HepG2 (cell line): ENCODE data around the gene IGF2. TPM values are rescaled to one million over a fixed set of nuclear protein-coding genes. Genes with fewer than 3 reads are reported as not detected.

Experiments
- ARNT ChIP-seq: fragments of 450-650 bp; IDR thresholded peaks from 2 replicates; pipeline ENCODE4 v1.6.1; 2017
- CCDC6 ChIP-seq: sonication (generic); formaldehyde crosslinking; IDR thresholded peaks from 2 replicates; pipeline ENCODE4 v1.8.1; 2022; ENCODE audit warnings: mild to moderate bottlenecking, missing genetic modification reagents, moderate library complexity
- FIP1L1 ChIP-seq: fragments of 200-400 bp; formaldehyde crosslinking; IDR thresholded peaks from 2 replicates; pipeline ENCODE4 v1.6.1; 2018; ENCODE audit warnings: low read depth, mild to moderate bottlenecking, low read length, moderate library complexity, borderline replicate concordance; ENCODE audit not compliant: insufficient read depth
- FOXC1 ChIP-seq: sonication (generic); formaldehyde crosslinking; IDR thresholded peaks from 2 replicates; pipeline ENCODE4 v1.8.0; 2022; ENCODE audit warnings: mild to moderate bottlenecking, missing genetic modification reagents, borderline replicate concordance
- HNRNPL ChIP-seq: fragments of 200-400 bp; formaldehyde crosslinking; IDR thresholded peaks from 2 replicates; pipeline ENCODE4 v1.6.1; 2017; ENCODE audit warnings: mild to moderate bottlenecking, low read depth, low read length
- PAF1 ChIP-seq: IDR thresholded peaks from 2 replicates; pipeline ENCODE4 v1.6.1; 2016; ENCODE audit warnings: missing genetic modification reagents, missing compliant biosample characterization
- POLR2G ChIP-seq: fragments of 200-400 bp; formaldehyde crosslinking; IDR thresholded peaks from 2 replicates; pipeline ENCODE4 v1.6.1; 2018; ENCODE audit warnings: mild to moderate bottlenecking, low read depth, low read length, moderate library complexity
- RBM22 ChIP-seq: fragments of 200-400 bp; formaldehyde crosslinking; optimal IDR thresholded peaks from 2 replicates; pipeline ENCODE3; 2017; ENCODE audit warnings: mild to moderate bottlenecking, low read length, moderate library complexity
- RCOR2 ChIP-seq: IDR thresholded peaks from 2 replicates; pipeline ENCODE4 v1.6.1; 2016; ENCODE audit warnings: missing biosample characterization, missing genetic modification reagents
- SP5 ChIP-seq: IDR thresholded peaks from 2 replicates; pipeline ENCODE4 v1.6.1; 2016; ENCODE audit warnings: low read depth, borderline replicate concordance
- STAG1 ChIP-seq: sonication (generic); formaldehyde crosslinking; IDR thresholded peaks from 2 replicates; pipeline ENCODE4 v1.4.0; 2020; ENCODE audit warnings: missing genetic modification reagents
- YY1 ChIP-seq: IDR thresholded peaks from 2 replicates; pipeline ENCODE4 v1.6.1; 2011; ENCODE audit warnings: low read length, low read depth, moderate library complexity, mild to moderate bottlenecking; ENCODE audit not compliant: insufficient read depth, insufficient replicate concordance
- ZMYM4 ChIP-seq: sonication (generic); formaldehyde crosslinking; IDR thresholded peaks from 2 replicates; pipeline ENCODE4 v1.8.1; 2023; ENCODE audit warnings: mild to moderate bottlenecking, missing genetic modification reagents
- ZNF234 ChIP-seq: sonication (generic); formaldehyde crosslinking; conservative IDR thresholded peaks from 2 replicates; pipeline ENCODE4 v1.5.1; 2020; ENCODE audit warnings: mild to moderate bottlenecking, missing genetic modification reagents
- ZNF337 ChIP-seq: sonication (generic); formaldehyde crosslinking; IDR thresholded peaks from 2 replicates; pipeline ENCODE4 v1.5.1; 2020; ENCODE audit warnings: missing genetic modification reagents, low read depth, mild to moderate bottlenecking, borderline replicate concordance
- ZNF605 ChIP-seq: sonication (generic); formaldehyde crosslinking; IDR thresholded peaks from 2 replicates; pipeline ENCODE4 v1.8.0; 2022; ENCODE audit warnings: mild to moderate bottlenecking, missing genetic modification reagents
- ZNF607 ChIP-seq: sonication (generic); formaldehyde crosslinking; IDR thresholded peaks from 2 replicates; pipeline ENCODE4 v1.5.1; 2020; ENCODE audit warnings: missing genetic modification reagents, mild to moderate bottlenecking, borderline replicate concordance
- ZNF713 ChIP-seq: sonication (generic); formaldehyde crosslinking; IDR thresholded peaks from 2 replicates; pipeline ENCODE4 v1.4.0; 2020; ENCODE audit warnings: mild to moderate bottlenecking, missing genetic modification reagents
- ZNF747 ChIP-seq: sonication (generic); formaldehyde crosslinking; IDR thresholded peaks from 2 replicates; pipeline ENCODE4 v1.8.1; 2023; ENCODE audit warnings: missing genetic modification reagents, mild to moderate bottlenecking, borderline replicate concordance
- ZNF788 ChIP-seq: sonication (generic); formaldehyde crosslinking; IDR thresholded peaks from 2 replicates; pipeline ENCODE4 v1.5.0; 2020; ENCODE audit warnings: mild to moderate bottlenecking, missing genetic modification reagents, borderline replicate concordance
- polyA plus RNA-seq, 8 experiments: library from polyadenylated mRNA; depleted of rRNA in 3 of 8; stranded (reverse) in 7 of 8; unstranded in 1 of 8; fragments of >200 nt; fragmentation: Illumina TruSeq in 4 of 8; extraction: Trizol in 4 of 8; gene quantifications; 2 replicates each; pipeline versions ENCODE4 v1.2.1 to v1.2.3, GENCODE V29; 2011 to 2016; ENCODE audit warnings: low read depth in 4 of 8, missing spikeins in 1 of 8, mixed read lengths in 1 of 8; ENCODE audit not compliant: insufficient read depth in 1 of 8
- total RNA-seq, 5 experiments: library from RNA; depleted of rRNA; stranded (reverse); fragments of >200 nt; fragmentation: Illumina TruSeq; extraction: Trizol; gene quantifications; 2 replicates each; pipeline ENCODE4 v1.2.3, GENCODE V29; 2016; ENCODE audit warnings: low read depth in 1 of 5
- TF ChIP-seq, protein P1 (sequence below): sonication (generic); formaldehyde crosslinking; IDR thresholded peaks from 2 replicates; pipeline ENCODE4 v1.5.1; 2020; ENCODE audit warnings: mild to moderate bottlenecking, missing genetic modification reagents
- TF ChIP-seq, protein P2 (sequence below): IDR thresholded peaks from 2 replicates; pipeline ENCODE4 v1.6.1; 2016; ENCODE audit warnings: missing compliant biosample characterization, missing genetic modification reagents, borderline replicate concordance
- TF ChIP-seq, protein P3 (sequence below): sonication (generic); formaldehyde crosslinking; IDR thresholded peaks from 2 replicates; pipeline ENCODE4 v1.4.0; 2020; ENCODE audit warnings: missing genetic modification reagents
- TF ChIP-seq, protein P4 (sequence below): sonication (generic); formaldehyde crosslinking; IDR thresholded peaks from 2 replicates; pipeline ENCODE4 v1.8.1; 2023; ENCODE audit warnings: mild to moderate bottlenecking, missing genetic modification reagents, borderline replicate concordance

Gene IGF2
- total and polyA plus RNA-seq, 2 of the 13 experiments (the other 11 are each of a cell fraction or from before 2014, with no cell fraction given) = 79.1 to 254 TPM

DNA sequence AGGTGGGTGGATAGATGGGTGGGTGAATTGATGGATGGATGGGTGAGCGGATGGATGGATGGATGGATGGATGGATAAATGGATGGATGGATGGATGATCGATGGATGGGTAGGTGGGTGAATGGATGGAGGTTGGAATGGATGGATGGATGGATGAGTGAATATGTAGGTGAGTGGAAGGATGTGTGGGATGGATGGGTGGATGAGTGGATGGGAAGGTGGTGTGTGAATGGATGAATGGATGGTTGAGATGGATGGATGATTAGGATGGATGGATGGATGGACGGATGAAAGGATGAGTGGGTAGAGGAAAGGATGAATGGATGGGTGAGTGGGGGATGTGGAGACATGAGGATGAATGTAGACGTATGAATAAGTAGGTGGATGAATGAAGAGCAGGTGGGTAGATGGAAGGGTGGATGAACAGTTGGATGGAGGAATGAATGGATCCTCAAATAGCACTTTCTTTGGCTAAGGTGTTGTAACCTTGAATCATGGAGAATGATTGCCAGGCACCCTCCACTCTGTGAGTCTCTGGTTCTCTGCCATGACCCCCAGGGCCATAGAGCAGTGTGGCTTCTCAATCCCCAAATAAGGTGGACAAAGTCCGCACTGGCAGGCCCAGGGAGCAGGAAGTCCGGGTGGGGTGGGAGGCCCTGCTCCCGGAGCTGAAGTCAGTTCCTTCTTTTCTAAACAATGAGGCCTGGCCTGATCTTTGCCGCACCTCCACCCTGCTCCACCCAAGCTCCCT, 36.9 kb downstream of the IGF2 start (continued):
- TF ChIP-seq FOXC1 (peak; percentile 6; the same call in 1 of the 2 replicates), ZMYM4 (CRISPR knock-in tag) (peak; percentile 37), CCDC6 (no peak), RBM22 (no peak), RCOR2 (0 out of 2 replicates have a peak, but pooled peaks have one; percentile 38), ZNF713 (CRISPR knock-in tag) (no peak), ZNF747 (CRISPR knock-in tag) (no peak), PAF1 (CRISPR knock-in tag) (no peak), ARNT (no peak), ZNF607 (CRISPR knock-in tag) (no peak), ZNF788 (CRISPR knock-in tag) (peak; percentile 46; the same call in 1 of the 2 replicates), POLR2G (no peak), FIP1L1 (no peak), ZNF337 (CRISPR knock-in tag) (no peak), HNRNPL (no peak), SP5 (CRISPR knock-in tag) (0 out of 2 replicates have a peak, but pooled peaks have one; percentile 25), ZNF234 (CRISPR knock-in tag) (no peak), STAG1 (CRISPR knock-in tag) (no peak), ZNF605 (peak; percentile 58; the same call in 1 of the 2 replicates), YY1 (peak; percentile 25)
- TF ChIP-seq, protein P1, sequence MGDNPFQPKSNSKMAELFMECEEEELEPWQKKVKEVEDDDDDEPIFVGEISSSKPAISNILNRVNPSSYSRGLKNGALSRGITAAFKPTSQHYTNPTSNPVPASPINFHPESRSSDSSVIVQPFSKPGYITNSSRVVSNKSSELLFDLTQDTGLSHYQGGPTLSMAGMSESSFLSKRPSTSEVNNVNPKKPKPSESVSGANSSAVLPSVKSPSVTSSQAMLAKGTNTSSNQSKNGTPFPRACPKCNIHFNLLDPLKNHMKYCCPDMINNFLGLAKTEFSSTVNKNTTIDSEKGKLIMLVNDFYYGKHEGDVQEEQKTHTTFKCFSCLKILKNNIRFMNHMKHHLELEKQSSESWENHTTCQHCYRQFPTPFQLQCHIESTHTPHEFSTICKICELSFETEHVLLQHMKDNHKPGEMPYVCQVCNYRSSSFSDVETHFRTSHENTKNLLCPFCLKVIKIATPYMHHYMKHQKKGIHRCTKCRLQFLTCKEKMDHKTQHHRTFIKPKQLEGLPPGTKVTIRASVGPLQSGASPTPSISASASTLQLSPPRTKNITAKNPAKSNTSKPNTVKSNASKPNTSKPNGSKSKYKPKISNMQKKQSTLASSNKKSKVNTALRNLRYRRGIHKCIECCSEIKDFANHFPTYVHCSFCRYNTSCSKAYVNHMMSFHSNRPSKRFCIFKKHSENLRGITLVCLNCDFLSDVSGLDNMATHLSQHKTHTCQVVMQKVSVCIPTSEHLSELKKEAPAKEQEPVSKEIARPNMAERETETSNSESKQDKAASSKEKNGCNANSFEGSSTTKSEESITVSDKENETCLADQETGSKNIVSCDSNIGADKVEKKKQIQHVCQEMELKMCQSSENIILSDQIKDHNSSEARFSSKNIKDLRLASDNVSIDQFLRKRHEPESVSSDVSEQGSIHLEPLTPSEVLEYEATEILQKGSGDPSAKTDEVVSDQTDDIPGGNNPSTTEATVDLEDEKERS (CRISPR knock-in tag) = 0 out of 2 replicates have a peak, but pooled peaks have one; percentile 35
- TF ChIP-seq, protein P2, sequence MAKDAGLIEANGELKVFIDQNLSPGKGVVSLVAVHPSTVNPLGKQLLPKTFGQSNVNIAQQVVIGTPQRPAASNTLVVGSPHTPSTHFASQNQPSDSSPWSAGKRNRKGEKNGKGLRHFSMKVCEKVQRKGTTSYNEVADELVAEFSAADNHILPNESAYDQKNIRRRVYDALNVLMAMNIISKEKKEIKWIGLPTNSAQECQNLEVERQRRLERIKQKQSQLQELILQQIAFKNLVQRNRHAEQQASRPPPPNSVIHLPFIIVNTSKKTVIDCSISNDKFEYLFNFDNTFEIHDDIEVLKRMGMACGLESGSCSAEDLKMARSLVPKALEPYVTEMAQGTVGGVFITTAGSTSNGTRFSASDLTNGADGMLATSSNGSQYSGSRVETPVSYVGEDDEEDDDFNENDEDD (CRISPR knock-in tag) = peak; percentile 32; the same call in 1 of the 2 replicates
- TF ChIP-seq, protein P3, sequence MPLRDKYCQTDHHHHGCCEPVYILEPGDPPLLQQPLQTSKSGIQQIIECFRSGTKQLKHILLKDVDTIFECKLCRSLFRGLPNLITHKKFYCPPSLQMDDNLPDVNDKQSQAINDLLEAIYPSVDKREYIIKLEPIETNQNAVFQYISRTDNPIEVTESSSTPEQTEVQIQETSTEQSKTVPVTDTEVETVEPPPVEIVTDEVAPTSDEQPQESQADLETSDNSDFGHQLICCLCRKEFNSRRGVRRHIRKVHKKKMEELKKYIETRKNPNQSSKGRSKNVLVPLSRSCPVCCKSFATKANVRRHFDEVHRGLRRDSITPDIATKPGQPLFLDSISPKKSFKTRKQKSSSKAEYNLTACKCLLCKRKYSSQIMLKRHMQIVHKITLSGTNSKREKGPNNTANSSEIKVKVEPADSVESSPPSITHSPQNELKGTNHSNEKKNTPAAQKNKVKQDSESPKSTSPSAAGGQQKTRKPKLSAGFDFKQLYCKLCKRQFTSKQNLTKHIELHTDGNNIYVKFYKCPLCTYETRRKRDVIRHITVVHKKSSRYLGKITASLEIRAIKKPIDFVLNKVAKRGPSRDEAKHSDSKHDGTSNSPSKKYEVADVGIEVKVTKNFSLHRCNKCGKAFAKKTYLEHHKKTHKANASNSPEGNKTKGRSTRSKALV (CRISPR knock-in tag) = no peak
- TF ChIP-seq, protein P4, sequence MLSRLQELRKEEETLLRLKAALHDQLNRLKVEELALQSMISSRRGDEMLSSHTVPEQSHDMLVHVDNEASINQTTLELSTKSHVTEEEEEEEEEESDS (CRISPR knock-in tag) = no peak
